ENCODE measurements around the gene OSBP.

Gene OSBP

DNA sequence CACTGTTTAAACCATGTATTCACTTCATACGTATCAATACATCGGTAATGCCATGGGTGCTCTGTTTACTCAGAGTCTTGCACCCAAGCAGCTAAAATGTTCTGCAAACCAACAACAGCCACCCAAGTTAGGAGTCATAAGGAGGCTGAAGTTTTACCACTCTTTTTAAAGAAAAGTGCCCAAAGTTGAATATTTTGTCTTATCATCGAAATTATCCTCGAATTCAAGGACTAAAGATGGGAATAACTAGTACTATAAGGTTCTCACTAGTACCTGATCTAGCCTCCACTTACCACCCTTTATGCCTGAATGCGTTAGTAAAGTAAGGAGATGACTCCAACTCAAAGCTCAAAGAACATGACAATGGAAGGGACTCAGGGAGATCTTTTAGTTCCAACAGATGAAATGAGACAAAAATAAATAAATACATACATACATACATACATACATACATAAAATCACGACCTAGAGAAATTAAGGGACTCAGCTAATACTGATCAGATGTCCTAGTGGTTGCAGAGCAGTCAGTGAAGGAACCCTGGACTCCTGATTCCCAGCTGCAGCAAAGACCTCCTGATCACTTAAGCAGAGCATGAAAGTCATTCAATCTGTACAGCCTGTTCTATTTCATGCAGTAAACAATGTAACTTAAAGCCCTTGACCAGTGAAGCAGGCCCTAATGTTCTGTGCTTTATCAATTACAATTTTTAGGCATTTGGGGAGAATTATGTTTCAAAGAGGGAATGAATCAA lies 7.7 kb downstream of the OSBP start:
- no peak for DNase-seq (ENCODE audit: low read depth)

GRCh38 chr11:59602432-59602831 lies 13.1 kb downstream of the OSBP start:
- no peak for DNase-seq (ENCODE audit: low read depth)

DNA sequence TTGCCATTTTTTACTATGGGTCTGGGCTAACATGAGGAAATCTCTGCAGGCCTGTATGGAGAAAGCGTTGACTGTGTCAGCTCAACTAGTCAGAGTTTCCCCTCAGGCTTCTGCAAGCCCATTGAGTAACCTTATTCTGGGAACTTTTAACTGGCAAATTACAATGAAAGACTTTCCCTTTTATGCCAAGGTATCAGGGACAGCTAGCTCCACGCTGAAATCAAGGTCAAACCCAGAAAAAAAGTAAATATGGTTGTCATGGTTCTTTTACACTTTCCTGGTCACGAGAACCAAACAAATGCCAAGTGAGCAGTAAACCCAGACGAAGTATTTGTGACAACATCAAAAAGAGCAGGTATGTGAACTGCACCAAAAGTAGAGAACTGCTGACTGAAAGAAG lies 13.8 kb downstream of the OSBP start:
- no peak for DNase-seq (ENCODE audit: low read depth)

- DNase-seq (ENCODE audit: low read depth) = no peak
Measured at GRCh38 chr11:59600636-59601035, 14.9 kb downstream of the OSBP start.

DNA sequence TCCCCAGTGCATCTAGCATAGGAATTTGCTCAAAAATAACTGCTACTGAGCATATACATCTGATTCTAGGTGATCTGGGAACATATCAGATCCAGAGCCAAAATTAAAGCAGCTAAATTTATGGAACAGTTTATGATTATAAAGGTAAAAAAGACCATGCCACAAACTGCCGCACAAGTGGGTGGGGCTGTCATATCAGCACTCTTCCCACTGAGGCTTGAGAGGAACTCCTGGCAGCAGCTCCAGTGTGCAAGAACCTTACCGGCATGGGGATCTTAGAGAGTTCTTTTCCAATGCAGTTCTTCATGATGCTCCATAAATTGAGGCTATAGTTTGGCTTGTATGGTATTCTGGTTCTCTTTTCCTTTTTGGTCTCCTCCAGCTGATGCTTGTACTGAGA lies 15.3 kb downstream of the OSBP start:
- DNase-seq (ENCODE audit: low read depth) = no peak

GRCh38 chr11:59598961-59599360 lies 16.6 kb downstream of the OSBP start:
- DNase-seq (ENCODE audit: low read depth) = no peak

DNA sequence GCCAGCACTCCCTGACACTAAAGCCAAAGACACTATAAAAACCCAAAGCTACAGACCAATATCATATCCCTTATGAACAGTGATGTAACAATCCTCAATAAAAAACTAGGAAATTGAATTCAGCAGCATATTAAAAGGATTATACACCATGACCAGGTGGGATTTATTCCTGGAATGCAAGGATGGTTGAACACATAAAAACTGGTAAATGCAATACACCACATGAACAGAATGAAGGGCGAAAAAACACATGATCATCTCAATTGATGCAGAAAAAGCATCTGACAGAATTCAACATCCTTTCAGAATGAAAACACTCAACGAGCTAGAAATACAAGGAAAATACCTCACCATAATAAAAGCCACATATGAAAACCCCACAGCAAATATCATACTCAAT lies 31.3 kb downstream of the OSBP start:
- DNase-seq (ENCODE audit: low read depth) = no peak

- no peak for DNase-seq (ENCODE audit: low read depth)
Measured at GRCh38 chr11:59582006-59582405, 33.6 kb downstream of the OSBP start.

DNA sequence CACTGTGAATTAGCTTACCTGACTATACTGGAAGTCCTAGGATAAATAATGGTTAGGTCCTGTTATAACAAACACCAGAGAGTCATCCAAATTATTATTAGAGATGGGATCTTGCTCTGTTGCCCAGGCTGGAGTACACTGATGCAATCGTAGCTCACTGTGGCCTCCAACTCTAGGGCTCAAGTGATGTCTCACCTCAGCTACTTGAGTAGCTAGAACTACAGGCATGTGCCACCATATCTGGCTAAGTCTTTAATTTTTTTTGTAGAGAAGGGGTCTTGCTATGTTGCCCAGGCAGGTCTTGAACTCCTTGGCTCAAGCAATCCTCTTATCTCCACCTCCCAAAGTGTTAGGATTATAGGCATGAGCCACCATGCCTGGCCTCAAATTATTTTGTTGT lies 37.2 kb downstream of the OSBP start:
- no peak for DNase-seq (ENCODE audit: low read depth)

GRCh38 chr11:59575505-59575904 lies 40.1 kb downstream of the OSBP start:
- no peak for DNase-seq (ENCODE audit: low read depth)

DNA sequence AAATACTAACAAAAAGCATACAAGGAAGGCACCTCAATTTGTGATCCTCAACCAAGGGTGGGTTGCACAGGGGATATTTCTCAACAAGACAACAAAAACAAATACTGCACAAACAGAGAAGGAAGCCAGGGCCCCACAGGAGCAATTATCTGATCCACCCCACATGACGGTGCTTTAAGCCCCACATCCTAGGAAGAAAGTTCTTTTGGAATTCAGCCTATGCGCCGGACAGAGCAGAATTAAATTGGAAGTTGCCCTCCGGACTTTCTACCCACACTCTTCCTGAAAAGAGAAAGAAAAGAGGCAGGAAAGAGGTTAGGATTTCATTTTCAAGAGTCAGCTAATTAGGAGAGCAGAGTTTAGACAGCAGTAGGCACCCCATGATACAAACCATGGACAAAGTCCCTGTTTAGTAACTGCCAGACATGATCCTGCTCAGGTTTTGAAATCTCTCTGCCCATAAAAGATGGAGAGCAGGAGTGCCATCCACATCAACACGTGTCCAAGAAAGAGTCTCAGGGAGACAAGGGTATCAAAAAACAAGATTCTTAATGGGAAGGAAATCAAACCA lies 40.6 kb downstream of the OSBP start:
- no peak for DNase-seq (ENCODE audit: low read depth)

DNA sequence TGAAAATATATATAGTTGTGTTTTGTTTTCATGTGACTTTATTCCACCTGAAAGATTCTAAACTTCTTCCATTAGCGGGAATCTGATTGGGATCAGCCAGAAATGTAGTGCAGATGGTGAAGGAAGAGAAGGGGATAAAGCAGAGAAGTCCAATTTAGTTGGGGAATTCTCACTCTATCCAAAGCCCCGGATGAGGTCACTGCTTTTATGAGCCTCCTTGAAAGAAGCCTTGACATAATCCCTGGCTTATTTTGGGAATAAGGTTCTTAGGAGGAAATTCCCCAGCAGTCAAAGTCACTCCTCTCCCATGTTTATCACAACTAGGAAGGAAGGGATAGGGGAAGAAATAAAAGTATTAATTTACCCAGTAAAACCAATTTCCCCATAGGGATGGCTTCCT lies 41.1 kb downstream of the OSBP start:
- DNase-seq (ENCODE audit: low read depth) = no peak

DNA sequence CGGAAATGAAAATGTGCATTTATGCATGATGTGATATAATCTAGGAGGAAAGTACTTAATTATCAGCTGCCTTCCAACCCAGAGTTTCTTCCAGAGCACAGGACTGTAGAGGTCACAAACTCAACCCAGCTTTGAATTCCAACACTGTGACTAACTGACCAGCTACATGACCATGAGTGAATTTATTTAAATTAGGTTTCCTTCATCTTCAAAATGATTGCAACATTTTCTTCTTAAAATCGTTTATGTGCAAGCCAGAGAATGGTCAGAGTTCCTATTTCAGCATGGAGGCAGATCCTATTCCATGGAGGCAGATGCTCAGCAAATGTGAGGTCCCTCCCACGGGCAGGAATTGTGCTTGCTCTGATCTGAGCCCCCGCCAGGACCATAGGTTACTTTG lies 42.4 kb downstream of the OSBP start:
- no peak for DNase-seq (ENCODE audit: low read depth)

GRCh38 chr11:59572091-59572490 lies 43.5 kb downstream of the OSBP start:
- no peak for DNase-seq (ENCODE audit: low read depth)

GRCh38 chr11:59562292-59562691 lies 53.3 kb downstream of the OSBP start:
- no peak for DNase-seq (ENCODE audit: low read depth)

GRCh38 chr11:59560702-59561473 lies 54.7 kb downstream of the OSBP start:
- peak; percentile 70 for DNase-seq (ENCODE audit: low read depth)

GRCh38 chr11:59560290-59560701 lies 55.3 kb downstream of the OSBP start:
- DNase-seq (ENCODE audit: low read depth) = peak; percentile 54

- DNase-seq (ENCODE audit: low read depth) = no peak
Measured at GRCh38 chr11:59559886-59560285, 55.7 kb downstream of the OSBP start.

DNA sequence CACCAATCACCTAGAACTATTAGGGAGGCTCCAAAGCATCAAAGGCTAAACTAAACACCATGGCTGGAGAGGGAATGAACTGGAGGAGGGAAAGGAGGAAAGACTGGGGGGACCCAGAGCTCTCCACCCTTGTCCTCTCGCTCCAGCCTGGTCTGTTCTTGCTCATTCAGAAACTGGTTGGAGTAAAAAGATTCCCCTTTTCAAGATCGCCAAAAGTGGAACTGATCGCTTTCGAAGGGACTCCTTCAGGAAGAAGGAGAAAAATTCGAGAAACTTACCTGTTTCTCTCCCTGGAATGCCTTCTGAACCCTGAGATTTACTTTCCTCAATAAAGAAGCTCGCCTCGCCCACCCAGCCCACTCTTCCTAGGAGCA lies 57.3 kb downstream of the OSBP start:
- no peak for DNase-seq (ENCODE audit: low read depth)

GRCh38 chr11:59556917-59557348 lies 58.6 kb downstream of the OSBP start:
- DNase-seq (ENCODE audit: low read depth) = no peak

- no peak for DNase-seq (ENCODE audit: low read depth)
Measured at GRCh38 chr11:59556115-59556916, 59.3 kb downstream of the OSBP start.

GRCh38 chr11:59555601-59556114 lies 59.9 kb downstream of the OSBP start:
- no peak for DNase-seq (ENCODE audit: low read depth)
